NCI-H2029 treated with DMSO at 0.1 percent for 48 hours (cell line): ENCODE data around the gene GGTLC2.
"Not testable (repeated sequence)": the region's sequence is repeated elsewhere in the genome, so short reads cannot be mapped to it uniquely, and the experiment has no call there.

ENCODE experiments used
- DNase-seq: peaks from one replicate; lab custom pipeline; 2025; lab: John Stamatoyannopoulos, UW

GGTLC2 gene

GRCh38 chr22:22669093-22669492 lies 24.7 kb downstream of the GGTLC2 start:
- no peak for DNase-seq

GRCh38 chr22:22670076-22670795 lies 25.8 kb downstream of the GGTLC2 start:
- DNase-seq, result no peak

DNA sequence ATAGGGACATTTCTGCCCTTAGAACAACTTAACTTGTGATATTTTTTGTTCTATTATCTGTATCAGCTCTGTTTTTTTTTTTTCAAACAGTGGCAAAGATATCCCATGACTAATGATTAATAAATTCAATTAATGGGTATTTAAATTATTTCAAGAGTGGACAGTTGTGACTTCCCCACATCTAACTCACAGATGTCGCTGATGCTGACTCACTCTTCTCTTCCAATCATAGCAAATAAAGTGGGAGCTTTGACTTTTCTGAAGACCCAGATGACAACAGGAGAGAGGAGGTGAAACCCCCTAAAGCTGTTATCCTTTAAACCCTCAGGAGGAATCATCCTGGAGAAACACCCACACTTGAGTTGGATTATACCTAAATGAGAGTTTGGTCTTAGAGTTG lies 27.1 kb downstream of the GGTLC2 start:
- no peak for DNase-seq

DNA sequence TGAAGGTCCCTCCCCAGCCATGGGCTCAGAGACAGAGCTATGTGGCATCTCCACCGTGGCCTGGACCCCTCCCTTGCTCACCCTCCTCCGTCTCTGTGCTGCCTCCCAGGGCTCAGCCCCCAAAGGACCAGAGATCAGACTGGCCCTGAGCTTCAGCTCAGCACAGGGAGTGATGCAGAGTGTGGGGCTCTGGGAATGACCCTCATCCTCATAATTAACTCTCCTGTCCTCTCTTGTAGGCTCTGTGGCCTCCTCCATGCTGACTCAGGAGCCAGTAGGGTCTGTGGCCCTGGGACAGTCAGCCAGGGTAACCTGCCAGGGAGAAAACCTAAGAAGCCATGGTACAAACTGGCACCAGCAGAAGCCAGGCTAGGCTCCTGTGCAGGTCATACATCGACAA lies 28.7 kb downstream of the GGTLC2 start:
- DNase-seq, result no peak

DNA sequence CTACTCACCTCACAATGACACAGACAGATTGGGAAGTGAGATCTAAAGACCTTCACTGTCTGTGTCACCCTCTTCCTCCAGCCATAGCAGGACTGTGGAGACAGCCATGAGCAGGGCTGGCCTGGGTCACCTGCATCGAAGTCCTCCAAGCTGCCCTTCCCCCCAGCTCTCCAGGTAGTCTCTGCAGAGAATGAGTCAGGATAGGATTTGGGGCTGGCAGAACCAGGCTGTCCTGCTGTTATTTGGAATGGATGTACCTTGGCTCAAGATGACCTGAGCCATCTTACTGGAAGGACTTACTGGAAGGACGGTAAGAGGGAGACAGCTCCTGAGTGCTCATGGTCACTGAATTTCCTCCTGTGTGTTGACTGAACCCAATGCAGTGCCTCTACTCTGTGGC lies 29.2 kb downstream of the GGTLC2 start:
- no peak for DNase-seq

- DNase-seq, result no peak
Measured at GRCh38 chr22:22674467-22674866, 30.1 kb downstream of the GGTLC2 start.

DNA sequence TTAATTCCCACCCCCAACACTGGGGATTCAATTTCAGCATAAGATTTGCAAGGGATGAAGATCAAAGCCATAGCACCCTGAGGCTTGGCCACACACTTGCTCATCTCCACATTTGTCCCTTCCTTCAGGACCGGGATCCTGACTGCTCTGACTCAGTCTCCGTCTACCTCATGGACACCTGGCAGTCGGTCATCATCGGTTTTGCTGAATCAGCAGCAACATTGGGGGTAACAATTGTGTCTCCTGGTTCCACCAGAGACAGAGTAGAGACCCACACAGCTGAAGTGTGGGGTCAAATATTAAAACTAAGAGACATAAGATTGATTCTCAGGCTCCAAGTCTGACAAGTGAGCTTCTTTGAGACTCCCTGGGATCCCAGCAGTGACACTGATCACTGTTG lies 34.6 kb downstream of the GGTLC2 start:
- no peak for DNase-seq

DNA sequence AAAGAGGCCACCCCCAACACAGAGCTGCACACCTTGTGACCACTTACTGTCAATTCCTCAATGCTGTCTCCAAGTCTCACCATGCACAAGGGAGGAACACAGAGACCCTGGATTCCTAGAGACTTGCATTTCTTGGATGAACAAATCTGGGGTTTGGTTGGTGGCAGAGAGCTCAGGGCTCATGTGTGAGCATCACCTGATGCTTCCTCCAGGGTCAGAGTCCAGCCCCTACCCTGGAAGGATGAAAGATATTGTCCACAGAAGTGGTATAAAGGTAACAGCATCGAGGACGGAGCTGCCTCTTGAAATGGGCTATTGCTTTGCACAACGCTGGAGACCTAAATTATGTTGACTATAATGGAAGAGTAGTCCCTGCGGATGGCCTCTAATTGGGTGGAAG lies 36.0 kb downstream of the GGTLC2 start:
- no peak for DNase-seq

DNA sequence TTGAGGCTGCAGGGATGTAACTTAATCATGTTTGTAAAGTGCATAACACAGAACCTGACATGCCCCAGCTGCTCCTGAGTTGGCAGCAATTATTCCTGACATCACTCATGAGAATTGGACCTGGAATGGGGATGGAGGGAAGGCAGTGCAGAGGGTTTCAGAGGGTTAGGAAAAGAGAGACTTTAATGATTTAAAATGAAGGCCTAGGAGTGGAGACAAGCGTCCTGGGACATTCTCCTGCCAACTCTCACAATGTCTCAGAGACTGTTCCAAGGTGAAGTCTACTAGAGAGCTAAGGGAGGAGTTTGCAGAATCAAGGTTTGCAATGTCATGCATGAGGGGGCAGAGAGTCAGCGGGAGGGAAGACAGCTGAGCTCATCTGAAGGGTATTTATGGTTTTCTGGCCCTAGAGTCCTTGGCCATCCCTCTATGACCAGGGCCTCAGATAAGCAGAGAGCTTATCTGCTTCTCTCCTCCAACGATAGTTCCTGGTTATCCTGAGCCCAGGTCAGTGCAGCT lies 36.9 kb downstream of the GGTLC2 start:
- no peak for DNase-seq

DNA sequence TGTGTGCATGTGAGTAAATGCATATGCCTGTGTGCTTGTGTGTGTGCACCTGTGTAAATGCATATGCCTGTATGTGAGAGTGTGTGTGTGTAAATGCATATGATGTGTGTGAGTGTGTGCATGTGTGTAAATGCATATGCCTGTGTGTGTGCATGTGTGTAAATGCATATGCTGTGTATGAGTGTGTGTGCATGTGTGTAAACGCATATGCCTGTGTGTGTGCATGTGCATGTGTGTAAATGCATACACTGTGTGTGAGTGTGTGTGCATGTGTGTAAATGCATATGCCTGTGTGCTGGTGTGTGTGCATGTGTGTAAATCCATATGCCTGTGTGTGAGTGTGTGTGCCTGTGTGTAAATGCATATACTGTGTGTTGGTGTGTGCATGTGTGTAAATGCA lies 37.8 kb downstream of the GGTLC2 start:
- no peak for DNase-seq

- no peak for DNase-seq
Measured at GRCh38 chr22:22682807-22683667, 38.6 kb downstream of the GGTLC2 start.

GRCh38 chr22:22683668-22684361 lies 39.4 kb downstream of the GGTLC2 start:
- no peak for DNase-seq

- DNase-seq, result no peak
Measured at GRCh38 chr22:22684580-22685561, 40.5 kb downstream of the GGTLC2 start.

- no peak for DNase-seq
Measured at GRCh38 chr22:22685586-22685985, 41.2 kb downstream of the GGTLC2 start.

DNA sequence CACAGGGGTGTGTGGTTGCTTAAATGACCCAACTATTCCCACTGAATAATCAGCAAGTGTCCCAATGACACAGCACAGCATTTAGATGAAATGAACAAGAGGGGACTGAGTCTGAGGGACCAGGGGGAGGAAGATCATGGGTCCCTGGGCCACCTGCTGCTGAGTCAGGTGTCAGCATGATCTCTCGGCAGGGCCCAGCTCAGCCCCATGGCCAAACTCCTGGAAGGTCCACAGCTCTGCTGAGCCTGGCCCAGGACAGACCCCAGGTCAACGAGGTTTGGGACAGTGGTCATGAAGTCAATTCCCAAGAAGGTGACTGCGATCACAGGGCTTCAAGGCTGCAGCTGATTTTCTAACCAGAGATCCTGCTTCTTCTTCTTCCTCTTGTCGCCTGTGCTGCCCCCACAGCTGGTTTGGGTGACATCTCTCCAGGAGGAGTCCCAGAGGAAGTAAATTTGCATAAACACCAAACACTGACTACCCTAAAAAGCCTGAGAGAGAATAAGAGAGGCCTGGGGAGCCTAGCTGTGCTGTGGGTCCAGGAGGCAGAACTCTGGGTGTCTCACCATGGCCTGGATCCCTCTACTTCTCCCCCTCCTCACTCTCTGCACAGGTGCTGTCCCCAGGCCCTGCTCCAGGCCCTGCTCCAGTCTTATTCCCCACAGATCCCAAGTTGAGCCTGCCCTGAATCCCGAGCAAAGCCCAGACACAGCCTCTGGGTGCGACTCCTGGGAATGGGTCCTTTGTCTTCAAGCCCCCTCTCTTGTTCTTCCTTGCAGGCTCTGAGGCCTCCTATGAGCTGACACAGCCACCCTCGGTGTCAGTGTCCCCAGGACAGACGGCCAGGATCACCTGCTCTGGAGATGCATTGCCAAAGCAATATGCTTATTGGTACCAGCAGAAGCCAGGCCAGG lies 42.0 kb downstream of the GGTLC2 start:
- DNase-seq, result not testable (repeated sequence)

DNA sequence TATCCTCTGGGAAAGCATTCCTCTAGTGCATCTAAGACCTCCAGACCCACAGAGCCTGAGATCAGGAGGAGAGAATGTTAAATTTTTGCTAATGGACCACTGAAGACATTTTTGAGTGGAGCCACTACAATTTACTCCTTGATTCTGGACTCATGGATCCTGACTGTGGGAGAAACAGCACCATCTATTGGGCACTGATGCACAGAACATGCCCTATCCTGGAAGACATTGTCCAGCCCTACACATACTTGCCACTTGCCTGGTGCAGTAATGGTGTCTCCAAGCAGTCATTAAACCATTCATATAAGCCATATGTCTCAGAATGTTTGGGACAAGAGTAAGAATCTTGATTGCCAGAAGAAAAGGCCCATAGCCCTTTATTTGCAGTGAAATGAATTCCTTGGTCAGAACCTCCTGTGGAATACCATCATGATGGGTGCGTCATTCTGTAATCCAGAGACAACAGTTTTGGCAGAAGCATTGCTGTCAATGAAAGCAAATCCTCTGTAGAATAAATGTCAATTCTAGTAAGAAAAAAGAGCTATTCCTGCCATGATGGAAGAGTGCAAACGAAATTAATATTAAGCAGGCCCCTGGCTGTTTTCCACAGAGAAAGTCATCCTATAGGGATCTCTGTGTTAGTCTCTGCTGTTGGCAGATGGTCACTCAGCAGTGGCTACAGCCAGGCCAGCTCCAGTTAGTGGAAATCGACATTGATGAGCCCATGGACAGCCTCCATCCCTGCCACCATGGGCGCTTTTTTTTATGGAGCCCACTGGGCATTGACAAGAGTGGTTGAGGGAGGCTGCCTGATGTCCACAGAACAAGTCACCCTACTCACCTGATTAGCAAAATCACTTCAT lies 43.5 kb downstream of the GGTLC2 start:
- peak; percentile 13 for DNase-seq

DNA sequence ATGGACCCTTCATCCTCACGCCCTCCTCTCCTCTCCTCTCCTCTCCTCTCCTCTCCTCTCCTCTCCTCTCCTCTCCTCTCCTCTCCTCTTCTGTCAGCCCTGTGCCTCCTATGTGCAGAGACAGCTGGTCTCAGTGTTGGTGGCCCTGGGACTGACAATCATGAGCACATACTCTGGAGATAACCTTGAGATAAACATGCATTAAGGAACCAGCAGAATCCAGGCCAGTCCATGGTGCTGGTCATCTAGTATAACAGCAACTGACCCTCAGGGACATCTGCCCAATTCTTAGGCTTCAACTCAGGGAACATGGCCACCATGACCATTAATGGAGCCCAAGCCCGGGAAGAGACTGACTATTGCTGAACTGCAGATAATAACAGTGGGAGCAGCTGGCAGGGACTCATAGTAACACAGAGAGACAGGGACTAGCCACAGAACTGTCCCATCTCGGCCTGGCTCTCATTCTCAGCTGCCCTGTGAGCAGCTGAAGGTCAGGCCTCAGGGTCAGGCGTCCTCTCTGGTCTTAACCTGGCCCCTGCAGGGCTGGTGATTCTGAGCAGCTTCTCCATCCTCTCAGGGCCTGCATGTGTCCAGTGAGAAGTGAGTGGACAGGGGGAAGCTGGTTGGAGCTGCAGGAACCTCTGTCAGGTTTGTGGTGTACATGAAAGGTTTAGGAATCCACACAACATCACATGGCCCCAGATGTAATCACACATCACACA lies 45.4 kb downstream of the GGTLC2 start:
- DNase-seq, result no peak

DNA sequence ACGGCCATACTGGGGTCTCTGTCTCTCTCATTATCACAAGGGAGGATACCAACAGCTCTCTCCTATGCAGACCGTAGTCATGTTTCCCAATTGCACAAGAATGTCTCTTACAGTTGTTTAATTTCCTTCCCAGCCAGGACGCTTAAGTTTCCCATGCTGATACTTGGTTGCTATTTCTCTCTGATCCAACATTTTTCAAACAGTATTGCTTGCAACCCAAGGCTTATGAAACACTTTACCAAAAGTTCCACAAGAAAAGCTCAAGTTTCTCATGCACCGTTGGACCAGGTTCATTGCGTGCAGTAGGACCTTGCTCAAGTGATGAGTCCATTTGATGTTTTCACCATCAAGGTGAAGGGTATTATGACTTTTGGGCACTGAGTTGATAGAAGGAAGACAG lies 46.6 kb downstream of the GGTLC2 start:
- DNase-seq, result no peak
